IPS-18c (cell line): ENCODE measurements around the gene DYNC1H1.
"Not testable (repeated sequence)": the region's sequence is repeated elsewhere in the genome, so short reads cannot be mapped to it uniquely, and the experiment has no call there.

Source experiments
- H3K4me3 ChIP-seq: 2 replicates; pipeline ENCODE4 v1.7.0; 2013; ENCODE audit warnings: low read depth, mild to moderate bottlenecking, low read length, moderate library complexity; ENCODE audit not compliant: insufficient read depth
- H3K9me3 ChIP-seq: one replicate; pipeline ENCODE4 v1.6.1; 2013; ENCODE audit warnings: mild to moderate bottlenecking, low read length, moderate library complexity; ENCODE audit not compliant: control insufficient read depth, insufficient read depth

Gene DYNC1H1

GRCh38 chr14:101972126-101972866, 7.9 kb downstream of the DYNC1H1 start:
- H3K4me3 ChIP-seq = no peak overlapping the region

GRCh38 chr14:101973356-101973755, 9.0 kb downstream of the DYNC1H1 start:
- no peak overlapping the region for H3K4me3 ChIP-seq
- no peaks in the 10 kb centered on the region for H3K9me3 ChIP-seq

More at GRCh38 chr14:101972126-101972866, 7.9 kb downstream of the DYNC1H1 start:
- no peaks in the 10 kb centered on the region for H3K9me3 ChIP-seq

DNA sequence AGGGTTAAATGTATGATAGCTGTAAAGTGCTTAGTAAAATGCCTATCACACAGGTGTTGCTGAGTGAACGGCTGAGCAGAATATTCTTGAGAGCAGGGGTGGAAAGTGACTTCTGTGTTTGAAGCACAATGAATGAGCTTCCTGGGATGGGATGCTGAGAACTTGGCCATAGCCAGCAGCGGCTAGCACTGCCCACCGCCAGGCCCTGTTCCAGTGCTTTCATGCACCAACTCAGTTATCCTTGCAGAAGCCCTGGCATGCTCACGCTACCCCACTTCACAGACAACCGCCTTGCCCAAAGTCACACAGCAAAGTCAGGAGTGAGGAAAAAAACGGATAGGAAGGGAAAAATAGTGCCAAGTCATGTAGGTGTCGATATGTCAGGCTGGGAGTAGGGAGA, 10.9 kb downstream of the DYNC1H1 start:
- Histone ChIP-seq H3K9me3 (no peaks in the 10 kb centered on the region), H3K4me3 (no peak overlapping the region)

GRCh38 chr14:101977311-101978071, 13.1 kb downstream of the DYNC1H1 start:
- H3K4me3 ChIP-seq = no peak overlapping the region
- H3K9me3 ChIP-seq = no peaks in the 10 kb centered on the region

- no peak overlapping the region for H3K4me3 ChIP-seq
Measured at GRCh38 chr14:101979666-101980065, 15.3 kb downstream of the DYNC1H1 start.

GRCh38 chr14:101980251-101980650, 15.9 kb downstream of the DYNC1H1 start:
- H3K4me3 ChIP-seq = no peak overlapping the region
- H3K9me3 ChIP-seq = no peaks in the 10 kb centered on the region

More at GRCh38 chr14:101979666-101980065, 15.3 kb downstream of the DYNC1H1 start:
- H3K9me3 ChIP-seq = no peaks in the 10 kb centered on the region

DNA sequence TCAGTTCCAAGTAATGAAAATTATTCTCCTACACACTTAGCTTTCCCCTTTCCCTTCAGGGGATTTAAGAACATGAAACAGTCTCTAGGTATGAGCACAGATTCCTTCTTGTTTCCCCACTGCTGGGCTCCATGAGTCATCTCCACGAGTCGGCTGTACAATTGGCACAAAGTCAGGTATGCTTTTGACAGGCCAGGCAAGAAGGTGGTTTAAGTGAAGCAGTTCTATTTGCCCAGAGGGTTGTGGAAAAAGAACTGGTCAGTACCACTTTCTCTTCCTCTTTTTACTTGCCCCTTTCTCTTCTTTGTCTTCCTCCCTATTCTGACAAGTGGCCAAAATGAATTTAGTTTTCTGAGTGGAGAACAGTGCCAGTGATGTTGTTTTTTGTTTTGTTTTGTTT, 16.3 kb downstream of the DYNC1H1 start:
- Histone ChIP-seq H3K4me3 (no peak overlapping the region), H3K9me3 (no peaks in the 10 kb centered on the region)

DNA sequence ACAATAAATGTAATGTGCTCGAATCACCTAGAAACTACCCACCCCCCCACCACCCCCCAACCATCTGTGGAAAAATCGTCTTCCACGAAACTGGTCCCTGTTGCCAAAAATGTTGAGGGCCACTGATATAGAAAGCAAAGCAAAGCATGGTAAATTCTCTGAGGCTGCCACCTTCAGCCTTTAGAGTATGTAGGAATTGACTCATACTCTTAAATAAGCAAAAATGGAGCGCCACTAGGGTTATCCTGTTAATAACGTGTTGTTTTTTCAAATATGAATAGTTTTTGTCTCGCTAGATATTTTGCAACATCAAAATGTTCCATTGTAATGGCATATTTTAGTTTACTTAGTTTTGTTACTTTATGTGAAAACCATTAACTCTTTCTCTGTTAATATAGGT, 18.2 kb downstream of the DYNC1H1 start:
- Histone ChIP-seq H3K9me3 (no peaks in the 10 kb centered on the region), H3K4me3 (no peak overlapping the region)

DNA sequence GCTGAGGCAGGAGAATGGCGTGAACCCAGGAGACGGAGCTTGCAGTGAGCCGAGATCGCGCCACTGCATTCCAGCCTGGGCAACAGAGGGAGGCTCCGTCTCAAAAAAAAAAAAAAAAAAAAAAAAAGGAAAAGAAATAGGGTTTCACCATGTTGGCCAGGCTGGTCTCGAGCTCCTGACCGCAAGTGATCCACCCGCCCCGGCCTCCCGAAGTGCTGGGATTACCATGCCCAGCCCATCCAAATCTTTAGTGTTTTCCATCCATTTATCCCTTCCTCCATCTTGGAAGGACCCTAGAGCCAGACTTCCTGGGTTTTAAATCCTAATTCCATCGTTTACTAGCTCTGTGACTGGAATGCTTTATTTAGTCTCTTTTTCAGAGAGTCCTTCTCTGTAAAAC, 20.5 kb downstream of the DYNC1H1 start:
- not testable (repeated sequence) for H3K4me3 ChIP-seq, H3K9me3 ChIP-seq

- H3K4me3 ChIP-seq = no peak overlapping the region
- H3K9me3 ChIP-seq = no peaks in the 10 kb centered on the region
Measured at GRCh38 chr14:101985957-101986356, 21.6 kb downstream of the DYNC1H1 start.

GRCh38 chr14:101986953-101987352, 22.6 kb downstream of the DYNC1H1 start:
- H3K4me3 ChIP-seq = no peak overlapping the region
- H3K9me3 ChIP-seq = no peaks in the 10 kb centered on the region

DNA sequence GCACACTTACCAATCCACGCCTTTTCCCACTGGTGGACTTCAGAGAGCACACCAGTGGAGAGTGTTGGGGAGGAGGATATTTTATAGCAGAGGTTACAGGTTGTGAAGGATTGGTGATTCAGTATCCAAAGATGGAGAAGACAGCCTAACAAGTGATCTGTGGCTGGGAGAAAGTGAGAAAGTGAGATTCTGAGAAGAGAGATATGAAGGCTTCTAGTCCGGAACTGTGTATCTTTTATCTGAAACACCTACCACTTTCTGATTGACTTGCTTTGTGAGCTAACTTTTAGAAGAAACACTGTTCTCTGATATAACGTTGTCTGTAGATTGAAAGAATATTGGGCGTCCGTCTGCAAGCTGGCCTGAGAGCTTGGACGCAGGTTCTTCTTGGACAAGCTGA, 24.0 kb downstream of the DYNC1H1 start:
- Histone ChIP-seq H3K9me3 (no peaks in the 10 kb centered on the region), H3K4me3 (no peak overlapping the region)

DNA sequence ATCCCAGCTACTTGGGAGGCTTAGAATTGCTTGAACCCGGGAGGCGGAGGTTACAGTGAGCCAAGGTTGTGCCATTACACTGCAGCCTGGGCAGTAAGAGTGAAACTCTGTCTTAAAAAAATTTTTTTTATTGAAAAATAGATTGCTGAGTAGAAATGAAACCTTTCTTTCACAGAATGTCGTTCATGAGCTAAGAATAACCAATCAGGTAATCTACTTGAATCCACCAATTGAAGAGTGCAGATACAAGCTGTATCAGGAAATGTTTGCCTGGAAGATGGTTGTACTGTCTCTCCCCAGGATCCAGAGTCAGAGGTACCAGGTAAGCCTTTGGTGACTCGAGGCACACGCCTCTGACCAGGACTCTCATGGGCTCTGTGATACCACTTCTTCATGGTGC, 27.0 kb downstream of the DYNC1H1 start:
- Histone ChIP-seq H3K9me3 (no peaks in the 10 kb centered on the region), H3K4me3 (no peak overlapping the region)

DNA sequence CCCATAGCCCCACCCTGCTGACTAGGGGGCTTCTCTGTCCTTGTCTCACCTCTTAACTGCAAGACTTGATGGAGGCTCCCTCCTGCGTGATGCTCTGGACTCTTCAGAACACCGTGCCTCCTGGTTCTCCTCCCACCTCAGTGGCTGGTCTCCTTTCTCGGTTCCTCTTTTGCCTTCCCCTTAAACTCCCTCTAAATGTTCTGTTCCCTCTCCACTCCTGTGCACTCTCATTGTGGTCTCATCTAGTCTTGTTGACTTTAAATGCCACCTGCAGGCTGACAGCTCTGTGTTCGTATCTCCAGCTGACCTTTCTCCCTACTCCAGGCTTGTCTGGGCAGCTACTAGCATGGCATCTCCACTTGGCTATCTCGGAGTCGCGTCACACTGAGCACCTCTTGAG, 28.3 kb downstream of the DYNC1H1 start:
- H3K9me3 ChIP-seq = no peaks in the 10 kb centered on the region
- H3K4me3 ChIP-seq = no peak overlapping the region

DNA sequence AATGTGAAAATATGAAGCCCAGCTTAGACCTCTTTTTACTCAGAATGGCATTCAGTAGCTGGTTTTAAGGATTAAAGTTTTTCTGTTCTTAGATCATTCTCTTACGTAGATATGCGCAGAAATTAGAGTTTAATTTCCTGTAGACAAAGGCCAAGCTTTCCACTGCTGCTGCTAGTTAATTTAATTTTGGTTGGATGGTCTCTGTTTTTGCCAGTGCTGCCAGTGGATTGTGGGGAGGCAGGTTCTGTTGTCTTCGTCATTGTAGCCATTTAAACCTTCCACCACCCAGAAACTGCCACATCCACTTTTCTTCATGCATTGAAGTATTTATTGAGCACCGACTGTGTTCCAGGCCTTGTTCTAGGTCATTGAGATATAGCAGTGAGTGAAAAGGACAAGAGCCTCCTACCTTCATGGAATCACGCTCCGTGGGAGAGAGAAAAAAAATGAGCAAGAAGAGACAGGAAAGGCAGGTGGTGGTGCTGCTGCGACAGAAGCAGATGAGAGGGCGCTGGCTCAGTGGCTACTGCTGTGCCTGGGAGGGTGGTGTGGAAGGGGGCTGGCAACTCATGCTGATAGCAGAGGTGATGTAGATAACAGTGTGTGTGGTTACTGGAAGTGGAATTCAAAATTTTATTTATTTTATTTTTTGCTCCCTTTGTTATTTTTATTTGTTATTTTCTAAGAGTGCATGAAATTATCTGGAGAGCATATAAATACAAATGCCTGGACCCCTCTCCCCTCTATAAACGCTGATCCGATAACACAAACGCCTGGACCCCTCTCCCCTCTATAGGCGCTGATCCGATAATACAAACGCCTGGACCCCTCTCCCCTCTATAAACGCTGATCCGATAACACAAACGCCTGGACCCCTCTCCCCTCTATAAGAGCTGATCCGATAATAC, 33.3 kb downstream of the DYNC1H1 start:
- no peaks in the 10 kb centered on the region for H3K9me3 ChIP-seq
- no peak overlapping the region for H3K4me3 ChIP-seq

DNA sequence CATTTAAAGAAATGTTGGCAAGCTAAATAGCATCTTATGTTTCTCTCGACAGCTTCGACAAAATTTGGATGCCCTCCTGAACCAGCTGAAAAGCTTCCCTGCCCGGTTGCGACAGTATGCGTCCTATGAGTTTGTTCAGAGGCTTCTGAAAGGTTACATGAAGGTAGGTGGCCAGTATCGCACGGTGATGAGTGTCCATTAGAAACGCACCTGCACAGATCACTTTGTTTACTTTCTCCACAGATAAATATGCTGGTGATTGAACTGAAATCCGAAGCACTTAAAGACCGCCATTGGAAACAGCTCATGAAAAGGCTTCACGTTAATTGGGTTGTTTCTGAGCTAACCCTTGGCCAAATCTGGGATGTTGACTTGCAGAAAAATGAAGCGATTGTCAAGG, 36.5 kb downstream of the DYNC1H1 start:
- Histone ChIP-seq H3K9me3 (no peaks in the 10 kb centered on the region), H3K4me3 (no peak overlapping the region)

DNA sequence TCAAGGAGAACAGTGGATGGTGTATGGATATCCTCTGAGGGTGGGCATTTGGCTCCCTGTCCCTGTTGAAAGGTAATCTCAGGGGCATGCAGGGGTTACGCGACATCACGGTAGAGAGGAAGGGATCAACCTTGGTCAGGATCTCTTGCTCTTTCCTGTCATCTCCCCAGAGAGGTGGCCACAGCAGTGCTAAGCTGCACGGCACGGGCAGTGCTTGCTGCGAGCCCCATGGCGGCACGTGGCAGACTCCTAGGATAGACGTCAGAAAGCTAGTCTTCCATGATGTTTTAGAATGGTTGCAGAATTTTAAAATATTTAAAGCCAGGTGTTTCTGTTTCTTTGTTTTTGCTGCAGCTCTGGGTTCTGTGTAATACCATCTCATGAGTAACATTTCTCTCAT, 41.0 kb downstream of the DYNC1H1 start:
- H3K9me3 ChIP-seq = peaks cover 2% of the 10 kb centered on the region
- H3K4me3 ChIP-seq = no peak overlapping the region
